RWPE2 (cell line): ENCODE results near the gene DRICH1.
A peak's percentile ranks its signal among the peaks of the same experiment; 100 is the strongest.

Experiments used
- ATAC-seq: fragments of 200-7000 bp; cut with Tn5 transposase; 3 replicates; pipeline ENCODE4 v1.9.1; 2021; ENCODE audit warnings: low read depth
- DNase-seq: peaks from one replicate; pipeline ENCODE4 v3.0.0-alpha.2; 2020; ENCODE audit warnings: low spot score
- H3K27ac ChIP-seq: fragments of 450-650 bp; 2 replicates; pipeline ENCODE4 v1.5.1; 2017; ENCODE audit warnings: mild to moderate bottlenecking; ENCODE audit not compliant: poor library complexity, severe bottlenecking
- H3K27me3 ChIP-seq: fragments of 250-450 bp; sonication (Bioruptor Pico); 2 replicates; pipeline ENCODE4 v1.5.1; 2021; ENCODE audit warnings: mild to moderate bottlenecking, moderate library complexity; ENCODE audit not compliant: insufficient read depth, poor library complexity, severe bottlenecking
- H3K36me3 ChIP-seq: fragments of 250-450 bp; sonication (Bioruptor Pico); 2 replicates; pipeline ENCODE4 v1.5.1; 2020; ENCODE audit warnings: low read depth, mild to moderate bottlenecking, moderate library complexity
- H3K4me1 ChIP-seq: fragments of 250-450 bp; sonication (Bioruptor Pico); 2 replicates; pipeline ENCODE4 v1.5.1; 2021; ENCODE audit warnings: mild to moderate bottlenecking, moderate library complexity; ENCODE audit not compliant: insufficient read depth, poor library complexity, severe bottlenecking
- H3K4me3 ChIP-seq: fragments of 250-450 bp; sonication (Bioruptor Pico); 2 replicates; pipeline ENCODE4 v1.5.1; 2021; ENCODE audit warnings: mild to moderate bottlenecking, moderate library complexity; ENCODE audit not compliant: severe bottlenecking
- H3K9me3 ChIP-seq: fragments of 250-450 bp; sonication (Bioruptor Pico); 2 replicates; pipeline ENCODE4 v1.5.1; 2021; ENCODE audit warnings: mild to moderate bottlenecking, moderate library complexity; ENCODE audit not compliant: severe bottlenecking
- TF ChIP-seq, protein P1 (sequence below): fragments of 450-650 bp; IDR thresholded peaks from one replicate; pipeline ENCODE4 v1.5.1; 2017; ENCODE audit warnings: mild to moderate bottlenecking, moderate library complexity; ENCODE audit not compliant: poor library complexity, severe bottlenecking

Gene DRICH1

DNA sequence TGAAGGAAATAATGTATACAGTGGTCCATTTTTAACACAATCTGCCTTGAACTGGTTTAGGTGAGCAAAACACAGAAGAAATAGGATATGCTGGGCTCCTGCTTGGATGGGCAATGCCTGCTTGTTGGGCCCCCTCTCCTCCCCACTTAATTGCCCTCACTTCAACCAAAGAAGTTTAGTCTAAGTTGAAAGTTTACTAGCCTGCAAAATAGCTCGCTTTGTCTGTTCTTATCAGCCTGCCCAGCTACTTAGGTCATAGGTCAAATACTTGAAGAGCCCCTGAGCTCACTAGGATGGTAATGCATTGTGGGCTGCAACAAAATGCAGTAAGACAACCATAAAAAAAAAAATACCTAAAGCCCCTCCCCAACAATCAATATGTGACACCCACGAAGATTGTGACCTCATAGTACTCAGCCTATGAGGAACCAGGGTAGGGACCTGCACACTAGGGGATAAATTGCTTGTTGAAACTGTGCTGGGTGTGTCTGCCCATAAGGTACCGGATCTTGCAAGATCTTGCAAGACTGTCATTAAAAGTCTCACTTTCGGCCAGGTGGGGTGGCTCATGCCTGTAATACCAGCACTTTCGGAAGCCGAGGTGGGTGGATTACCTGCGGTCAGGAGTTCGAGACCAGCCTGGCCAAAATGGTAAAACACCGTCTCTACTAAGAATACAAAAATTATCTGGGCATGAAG, 10.9 kb downstream of the DRICH1 start:
- Histone ChIP-seq H3K4me1 (no peaks in the 10 kb centered on the region), H3K36me3 (no peaks in the 10 kb centered on the region), H3K9me3 (no peaks in the 10 kb centered on the region), H3K27ac (no peak overlapping the region), H3K4me3 (no peak overlapping the region), H3K27me3 (no peaks in the 10 kb centered on the region)
- TF ChIP-seq, protein P1, sequence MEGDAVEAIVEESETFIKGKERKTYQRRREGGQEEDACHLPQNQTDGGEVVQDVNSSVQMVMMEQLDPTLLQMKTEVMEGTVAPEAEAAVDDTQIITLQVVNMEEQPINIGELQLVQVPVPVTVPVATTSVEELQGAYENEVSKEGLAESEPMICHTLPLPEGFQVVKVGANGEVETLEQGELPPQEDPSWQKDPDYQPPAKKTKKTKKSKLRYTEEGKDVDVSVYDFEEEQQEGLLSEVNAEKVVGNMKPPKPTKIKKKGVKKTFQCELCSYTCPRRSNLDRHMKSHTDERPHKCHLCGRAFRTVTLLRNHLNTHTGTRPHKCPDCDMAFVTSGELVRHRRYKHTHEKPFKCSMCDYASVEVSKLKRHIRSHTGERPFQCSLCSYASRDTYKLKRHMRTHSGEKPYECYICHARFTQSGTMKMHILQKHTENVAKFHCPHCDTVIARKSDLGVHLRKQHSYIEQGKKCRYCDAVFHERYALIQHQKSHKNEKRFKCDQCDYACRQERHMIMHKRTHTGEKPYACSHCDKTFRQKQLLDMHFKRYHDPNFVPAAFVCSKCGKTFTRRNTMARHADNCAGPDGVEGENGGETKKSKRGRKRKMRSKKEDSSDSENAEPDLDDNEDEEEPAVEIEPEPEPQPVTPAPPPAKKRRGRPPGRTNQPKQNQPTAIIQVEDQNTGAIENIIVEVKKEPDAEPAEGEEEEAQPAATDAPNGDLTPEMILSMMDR, result no peak
- no peak for ATAC-seq
- DNase-seq, result no peak

DNA sequence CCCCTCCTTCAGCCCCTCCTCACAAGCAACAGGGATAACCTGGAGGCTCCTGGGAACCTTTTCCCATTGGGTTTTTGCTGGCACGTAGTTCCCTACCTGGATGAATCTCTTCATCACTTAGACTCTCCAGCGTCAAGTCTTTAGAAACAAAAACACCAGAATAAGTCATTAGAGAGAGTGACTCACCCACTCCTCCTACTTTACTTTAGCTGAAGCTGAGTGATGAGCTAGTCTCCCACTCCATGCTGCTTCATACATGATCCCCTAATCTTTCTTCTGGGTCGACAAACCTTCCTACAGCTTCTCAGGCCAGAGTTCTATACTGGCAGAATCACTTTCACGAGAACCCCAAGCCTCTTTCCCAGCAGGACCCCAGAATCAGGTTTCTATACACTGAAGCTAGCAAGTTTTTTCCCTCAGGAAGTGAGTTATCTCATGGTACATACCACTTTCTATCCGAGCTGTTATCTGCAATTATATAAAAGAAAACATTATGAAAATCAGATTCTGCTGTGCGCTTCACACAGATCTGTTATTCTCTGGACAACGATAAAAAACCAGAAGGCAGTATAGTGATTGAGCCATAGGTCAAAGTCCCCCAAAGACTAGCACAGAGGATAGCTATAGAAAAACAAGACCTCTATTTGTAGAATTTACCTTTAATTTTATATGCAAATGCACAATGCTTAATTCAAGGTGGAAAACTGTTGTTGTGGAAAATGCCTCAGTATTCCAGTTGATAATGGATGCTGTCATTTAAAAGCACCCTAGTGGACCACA, 18.7 kb downstream of the DRICH1 start:
- H3K27ac ChIP-seq, result no peak overlapping the region
- H3K4me1 ChIP-seq, result no peaks in the 10 kb centered on the region
- no peaks in the 10 kb centered on the region for H3K36me3 ChIP-seq
- no peak overlapping the region for H3K4me3 ChIP-seq
- TF ChIP-seq, protein P1, result no peak
- DNase-seq, result no peak
- ATAC-seq, result peak; percentile 36; the same call in 1 of the 3 replicates
- no peaks in the 10 kb centered on the region for H3K9me3 ChIP-seq
- H3K27me3 ChIP-seq, result peaks cover 3% of the 10 kb centered on the region

DNA sequence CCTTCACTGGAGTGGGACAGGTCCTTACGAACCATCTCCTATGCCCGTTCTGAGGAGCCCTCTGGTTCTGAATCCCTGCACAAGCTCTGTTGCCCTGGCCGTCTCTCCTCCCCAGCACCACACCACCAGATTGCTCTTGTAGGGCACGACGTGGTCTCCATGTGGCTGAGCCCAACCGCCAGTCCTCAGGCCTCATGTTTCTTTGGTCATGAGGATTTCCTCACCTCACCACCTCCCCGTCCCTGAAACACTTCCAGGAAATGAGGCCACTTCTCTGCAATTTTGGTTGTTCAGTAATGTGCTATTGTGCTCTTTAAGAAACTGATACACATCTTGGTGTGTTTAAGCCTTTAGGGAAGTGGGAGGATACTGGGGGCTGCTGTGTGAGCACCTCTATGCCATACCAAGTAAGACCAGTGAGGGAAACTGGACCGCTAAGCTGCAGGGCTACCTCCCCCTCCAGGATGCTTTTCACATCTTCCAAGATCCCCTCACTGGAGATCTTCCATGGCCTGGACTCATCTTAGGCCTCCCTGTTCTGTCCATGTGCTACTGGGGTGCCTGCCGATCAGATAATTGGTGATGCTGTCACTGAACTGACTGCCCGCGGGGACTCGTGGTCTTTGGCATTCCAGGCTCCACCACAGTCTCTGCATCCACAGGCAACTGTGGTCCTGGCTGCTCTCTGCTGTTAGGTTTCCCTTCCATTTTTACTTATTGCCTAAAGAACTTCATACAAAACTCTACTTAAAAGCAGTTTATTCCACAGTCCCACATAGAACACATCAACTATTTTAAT, 21.9 kb downstream of the DRICH1 start:
- no peak for ATAC-seq
- Histone ChIP-seq H3K4me1 (no peaks in the 10 kb centered on the region), H3K36me3 (no peaks in the 10 kb centered on the region), H3K4me3 (no peak overlapping the region), H3K27ac (no peak overlapping the region), H3K9me3 (no peaks in the 10 kb centered on the region), H3K27me3 (no peaks in the 10 kb centered on the region)
- TF ChIP-seq, protein P1, result no peak
- DNase-seq, result no peak

DNA sequence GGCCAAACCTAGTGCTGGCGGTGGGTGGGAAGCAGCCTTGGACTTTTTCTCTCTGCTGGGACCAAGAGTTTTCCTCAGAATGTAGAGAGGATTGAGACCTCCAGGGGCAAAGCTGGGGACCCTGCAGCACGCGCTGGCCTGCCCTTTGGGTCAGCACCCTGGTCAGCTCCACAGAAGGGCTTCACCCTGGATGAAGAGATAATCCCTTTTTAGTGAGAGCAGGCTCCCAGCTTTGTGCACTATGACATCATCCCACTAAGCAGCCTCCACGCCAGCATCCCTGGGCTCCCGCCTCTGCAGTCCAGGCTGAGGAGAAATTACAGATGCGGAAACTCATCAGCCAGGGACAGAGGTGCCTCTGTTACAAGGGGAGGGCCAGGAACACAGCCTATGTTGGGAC, 23.5 kb downstream of the DRICH1 start:
- DNase-seq (no peak), ATAC-seq (no peak)

More for the DNA sequence above, 23.5 kb downstream of the DRICH1 start:
- no peak overlapping the region for H3K4me3 ChIP-seq
- H3K36me3 ChIP-seq, result no peaks in the 10 kb centered on the region
- no peaks in the 10 kb centered on the region for H3K9me3 ChIP-seq
- TF ChIP-seq, protein P1, result no peak
- no peaks in the 10 kb centered on the region for H3K27me3 ChIP-seq
- H3K27ac ChIP-seq, result no peak overlapping the region
- no peaks in the 10 kb centered on the region for H3K4me1 ChIP-seq
